GM18520 (cell line): ENCODE measurements around the gene CDH22.

Experiments
- ATAC-seq: cut with Tn5 transposase; IDR thresholded peaks from one replicate; pipeline ENCODE4 v1.9.1; 2021; ENCODE audit not compliant: unreplicated experiment

Gene CDH22

GRCh38 chr20:46219190-46219589 lies 89.1 kb downstream of the CDH22 start:
- no peak for ATAC-seq

GRCh38 chr20:46218656-46219055 lies 89.6 kb downstream of the CDH22 start:
- ATAC-seq, result no peak

- ATAC-seq, result no peak
Measured at GRCh38 chr20:46217583-46217982, 90.7 kb downstream of the CDH22 start.

- no peak for ATAC-seq
Measured at GRCh38 chr20:46216770-46217464, 91.4 kb downstream of the CDH22 start.

GRCh38 chr20:46215913-46216707 lies 92.2 kb downstream of the CDH22 start:
- no peak for ATAC-seq

- no peak for ATAC-seq
Measured at GRCh38 chr20:46214824-46215488, 93.3 kb downstream of the CDH22 start.

- no peak for ATAC-seq
Measured at GRCh38 chr20:46213946-46214823, 94.1 kb downstream of the CDH22 start.

GRCh38 chr20:46212876-46213275 lies 95.4 kb downstream of the CDH22 start:
- no peak for ATAC-seq

- ATAC-seq, result no peak
Measured at GRCh38 chr20:46212252-46212651, 96.0 kb downstream of the CDH22 start.

- ATAC-seq, result no peak
Measured at GRCh38 chr20:46211331-46211722, 97.0 kb downstream of the CDH22 start.

- no peak for ATAC-seq
Measured at GRCh38 chr20:46210672-46211330, 97.5 kb downstream of the CDH22 start.

- no peak for ATAC-seq
Measured at GRCh38 chr20:46209930-46210671, 98.2 kb downstream of the CDH22 start.

- ATAC-seq, result no peak
Measured at GRCh38 chr20:46207793-46208192, 100.5 kb downstream of the CDH22 start.

- no peak for ATAC-seq
Measured at GRCh38 chr20:46206992-46207549, 101.2 kb downstream of the CDH22 start.

- ATAC-seq, result no peak
Measured at GRCh38 chr20:46206025-46206424, 102.3 kb downstream of the CDH22 start.

- no peak for ATAC-seq
Measured at GRCh38 chr20:46205349-46205748, 102.9 kb downstream of the CDH22 start.

- no peak for ATAC-seq
Measured at GRCh38 chr20:46204594-46205186, 103.6 kb downstream of the CDH22 start.

GRCh38 chr20:46203510-46203837 lies 104.8 kb downstream of the CDH22 start:
- ATAC-seq, result no peak
